Measurements from ENCODE around the gene SREBF2. TPM values are rescaled to one million over a fixed set of nuclear protein-coding genes. Genes with fewer than 3 reads are reported as not detected.

Gene SREBF2
- total and polyA plus RNA-seq, 2 of the 13 experiments (the other 11 are each of a cell fraction or from before 2014, with no cell fraction given): 53.8 to 72.6 TPM

DNA sequence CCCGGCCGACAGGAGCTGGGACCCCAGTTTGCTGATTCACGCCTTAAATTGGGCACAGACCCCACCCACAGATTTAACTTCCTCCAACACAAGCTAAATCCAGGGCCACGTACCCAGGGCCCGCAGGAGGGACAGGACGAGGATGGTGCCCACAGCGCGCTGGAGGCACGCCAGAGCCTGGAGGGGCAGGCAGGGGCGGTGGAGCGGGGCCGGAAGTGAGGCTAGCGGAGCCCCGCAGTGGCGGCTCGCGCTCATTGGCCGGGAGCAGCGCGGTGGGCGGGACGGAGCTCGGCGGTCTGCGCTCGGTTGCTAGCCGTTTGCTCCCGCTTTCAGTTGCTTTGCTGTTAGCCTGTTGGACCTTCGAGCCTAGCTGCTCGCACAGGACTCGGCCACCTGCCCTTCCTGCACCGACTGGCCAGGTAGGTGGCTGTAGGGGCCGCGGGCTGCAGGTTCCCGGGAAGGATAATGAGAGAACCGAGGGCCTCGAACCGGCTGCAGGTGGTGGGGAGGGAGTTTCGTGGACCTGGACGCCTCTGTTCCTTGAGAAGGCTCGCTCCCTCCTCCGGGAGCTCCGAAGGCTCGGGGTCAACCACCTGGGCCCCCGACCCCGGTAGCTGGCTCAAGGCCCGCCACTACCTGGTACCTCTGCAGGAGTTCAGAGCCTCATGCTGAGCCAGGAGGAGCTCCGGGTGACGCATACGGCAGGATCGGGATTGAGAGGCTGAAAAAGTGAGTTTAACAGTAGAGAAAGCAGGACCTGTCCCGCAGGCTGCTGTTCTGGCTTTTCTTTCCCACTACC is 32.4 kb upstream of the SREBF2 start, which contains the start of gene CCDC134 (continued):
- TF ChIP-seq, protein P1, sequence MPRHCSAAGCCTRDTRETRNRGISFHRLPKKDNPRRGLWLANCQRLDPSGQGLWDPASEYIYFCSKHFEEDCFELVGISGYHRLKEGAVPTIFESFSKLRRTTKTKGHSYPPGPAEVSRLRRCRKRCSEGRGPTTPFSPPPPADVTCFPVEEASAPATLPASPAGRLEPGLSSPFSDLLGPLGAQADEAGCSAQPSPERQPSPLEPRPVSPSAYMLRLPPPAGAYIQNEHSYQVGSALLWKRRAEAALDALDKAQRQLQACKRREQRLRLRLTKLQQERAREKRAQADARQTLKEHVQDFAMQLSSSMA (CRISPR knock-in tag; IDR thresholded peaks at IDR 0.05): no peak; the same call in none of the 2 replicates
- no peak; the same call in 1 of the 2 replicates for TF ChIP-seq ZSCAN21 (CRISPR knock-in tag; IDR thresholded peaks at IDR 0.05; ENCODE audit: borderline replicate concordance)
- no peak for TF ChIP-seq NFIC (IDR thresholded peaks at IDR 0.05; ENCODE audit: low read length)
- TF ChIP-seq, protein P2, sequence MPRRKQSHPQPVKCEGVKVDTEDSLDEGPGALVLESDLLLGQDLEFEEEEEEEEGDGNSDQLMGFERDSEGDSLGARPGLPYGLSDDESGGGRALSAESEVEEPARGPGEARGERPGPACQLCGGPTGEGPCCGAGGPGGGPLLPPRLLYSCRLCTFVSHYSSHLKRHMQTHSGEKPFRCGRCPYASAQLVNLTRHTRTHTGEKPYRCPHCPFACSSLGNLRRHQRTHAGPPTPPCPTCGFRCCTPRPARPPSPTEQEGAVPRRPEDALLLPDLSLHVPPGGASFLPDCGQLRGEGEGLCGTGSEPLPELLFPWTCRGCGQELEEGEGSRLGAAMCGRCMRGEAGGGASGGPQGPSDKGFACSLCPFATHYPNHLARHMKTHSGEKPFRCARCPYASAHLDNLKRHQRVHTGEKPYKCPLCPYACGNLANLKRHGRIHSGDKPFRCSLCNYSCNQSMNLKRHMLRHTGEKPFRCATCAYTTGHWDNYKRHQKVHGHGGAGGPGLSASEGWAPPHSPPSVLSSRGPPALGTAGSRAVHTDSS (CRISPR knock-in tag; conservative IDR thresholded peaks at IDR 0.05): 0 out of 2 replicates have a peak, but pooled peaks have one; percentile 81
- no peak for TF ChIP-seq SP1 (IDR thresholded peaks at IDR 0.05)
- TF ChIP-seq SP1 (CRISPR knock-in tag; IDR thresholded peaks at IDR 0.05): peak; percentile 63; the same call in 1 of the 2 replicates
- peak; percentile 91; the same call in 1 of the 2 replicates for TF ChIP-seq ZNF383 (CRISPR knock-in tag; IDR thresholded peaks at IDR 0.05; ENCODE audit: borderline replicate concordance)
- TF ChIP-seq NCOA2 (CRISPR knock-in tag; IDR thresholded peaks at IDR 0.05): no peak; the same call in 1 of the 2 replicates
- TF ChIP-seq, protein P3, sequence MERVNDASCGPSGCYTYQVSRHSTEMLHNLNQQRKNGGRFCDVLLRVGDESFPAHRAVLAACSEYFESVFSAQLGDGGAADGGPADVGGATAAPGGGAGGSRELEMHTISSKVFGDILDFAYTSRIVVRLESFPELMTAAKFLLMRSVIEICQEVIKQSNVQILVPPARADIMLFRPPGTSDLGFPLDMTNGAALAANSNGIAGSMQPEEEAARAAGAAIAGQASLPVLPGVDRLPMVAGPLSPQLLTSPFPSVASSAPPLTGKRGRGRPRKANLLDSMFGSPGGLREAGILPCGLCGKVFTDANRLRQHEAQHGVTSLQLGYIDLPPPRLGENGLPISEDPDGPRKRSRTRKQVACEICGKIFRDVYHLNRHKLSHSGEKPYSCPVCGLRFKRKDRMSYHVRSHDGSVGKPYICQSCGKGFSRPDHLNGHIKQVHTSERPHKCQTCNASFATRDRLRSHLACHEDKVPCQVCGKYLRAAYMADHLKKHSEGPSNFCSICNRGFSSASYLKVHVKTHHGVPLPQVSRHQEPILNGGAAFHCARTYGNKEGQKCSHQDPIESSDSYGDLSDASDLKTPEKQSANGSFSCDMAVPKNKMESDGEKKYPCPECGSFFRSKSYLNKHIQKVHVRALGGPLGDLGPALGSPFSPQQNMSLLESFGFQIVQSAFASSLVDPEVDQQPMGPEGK (CRISPR knock-in tag; IDR thresholded peaks at IDR 0.05): peak; percentile 95
- TF ChIP-seq, protein P4, sequence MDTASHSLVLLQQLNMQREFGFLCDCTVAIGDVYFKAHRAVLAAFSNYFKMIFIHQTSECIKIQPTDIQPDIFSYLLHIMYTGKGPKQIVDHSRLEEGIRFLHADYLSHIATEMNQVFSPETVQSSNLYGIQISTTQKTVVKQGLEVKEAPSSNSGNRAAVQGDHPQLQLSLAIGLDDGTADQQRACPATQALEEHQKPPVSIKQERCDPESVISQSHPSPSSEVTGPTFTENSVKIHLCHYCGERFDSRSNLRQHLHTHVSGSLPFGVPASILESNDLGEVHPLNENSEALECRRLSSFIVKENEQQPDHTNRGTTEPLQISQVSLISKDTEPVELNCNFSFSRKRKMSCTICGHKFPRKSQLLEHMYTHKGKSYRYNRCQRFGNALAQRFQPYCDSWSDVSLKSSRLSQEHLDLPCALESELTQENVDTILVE (CRISPR knock-in tag; IDR thresholded peaks at IDR 0.05): no peak
- TF ChIP-seq ZFP37 (CRISPR knock-in tag; IDR thresholded peaks at IDR 0.05; ENCODE audit: borderline replicate concordance): no peak
- TF ChIP-seq, protein P5, sequence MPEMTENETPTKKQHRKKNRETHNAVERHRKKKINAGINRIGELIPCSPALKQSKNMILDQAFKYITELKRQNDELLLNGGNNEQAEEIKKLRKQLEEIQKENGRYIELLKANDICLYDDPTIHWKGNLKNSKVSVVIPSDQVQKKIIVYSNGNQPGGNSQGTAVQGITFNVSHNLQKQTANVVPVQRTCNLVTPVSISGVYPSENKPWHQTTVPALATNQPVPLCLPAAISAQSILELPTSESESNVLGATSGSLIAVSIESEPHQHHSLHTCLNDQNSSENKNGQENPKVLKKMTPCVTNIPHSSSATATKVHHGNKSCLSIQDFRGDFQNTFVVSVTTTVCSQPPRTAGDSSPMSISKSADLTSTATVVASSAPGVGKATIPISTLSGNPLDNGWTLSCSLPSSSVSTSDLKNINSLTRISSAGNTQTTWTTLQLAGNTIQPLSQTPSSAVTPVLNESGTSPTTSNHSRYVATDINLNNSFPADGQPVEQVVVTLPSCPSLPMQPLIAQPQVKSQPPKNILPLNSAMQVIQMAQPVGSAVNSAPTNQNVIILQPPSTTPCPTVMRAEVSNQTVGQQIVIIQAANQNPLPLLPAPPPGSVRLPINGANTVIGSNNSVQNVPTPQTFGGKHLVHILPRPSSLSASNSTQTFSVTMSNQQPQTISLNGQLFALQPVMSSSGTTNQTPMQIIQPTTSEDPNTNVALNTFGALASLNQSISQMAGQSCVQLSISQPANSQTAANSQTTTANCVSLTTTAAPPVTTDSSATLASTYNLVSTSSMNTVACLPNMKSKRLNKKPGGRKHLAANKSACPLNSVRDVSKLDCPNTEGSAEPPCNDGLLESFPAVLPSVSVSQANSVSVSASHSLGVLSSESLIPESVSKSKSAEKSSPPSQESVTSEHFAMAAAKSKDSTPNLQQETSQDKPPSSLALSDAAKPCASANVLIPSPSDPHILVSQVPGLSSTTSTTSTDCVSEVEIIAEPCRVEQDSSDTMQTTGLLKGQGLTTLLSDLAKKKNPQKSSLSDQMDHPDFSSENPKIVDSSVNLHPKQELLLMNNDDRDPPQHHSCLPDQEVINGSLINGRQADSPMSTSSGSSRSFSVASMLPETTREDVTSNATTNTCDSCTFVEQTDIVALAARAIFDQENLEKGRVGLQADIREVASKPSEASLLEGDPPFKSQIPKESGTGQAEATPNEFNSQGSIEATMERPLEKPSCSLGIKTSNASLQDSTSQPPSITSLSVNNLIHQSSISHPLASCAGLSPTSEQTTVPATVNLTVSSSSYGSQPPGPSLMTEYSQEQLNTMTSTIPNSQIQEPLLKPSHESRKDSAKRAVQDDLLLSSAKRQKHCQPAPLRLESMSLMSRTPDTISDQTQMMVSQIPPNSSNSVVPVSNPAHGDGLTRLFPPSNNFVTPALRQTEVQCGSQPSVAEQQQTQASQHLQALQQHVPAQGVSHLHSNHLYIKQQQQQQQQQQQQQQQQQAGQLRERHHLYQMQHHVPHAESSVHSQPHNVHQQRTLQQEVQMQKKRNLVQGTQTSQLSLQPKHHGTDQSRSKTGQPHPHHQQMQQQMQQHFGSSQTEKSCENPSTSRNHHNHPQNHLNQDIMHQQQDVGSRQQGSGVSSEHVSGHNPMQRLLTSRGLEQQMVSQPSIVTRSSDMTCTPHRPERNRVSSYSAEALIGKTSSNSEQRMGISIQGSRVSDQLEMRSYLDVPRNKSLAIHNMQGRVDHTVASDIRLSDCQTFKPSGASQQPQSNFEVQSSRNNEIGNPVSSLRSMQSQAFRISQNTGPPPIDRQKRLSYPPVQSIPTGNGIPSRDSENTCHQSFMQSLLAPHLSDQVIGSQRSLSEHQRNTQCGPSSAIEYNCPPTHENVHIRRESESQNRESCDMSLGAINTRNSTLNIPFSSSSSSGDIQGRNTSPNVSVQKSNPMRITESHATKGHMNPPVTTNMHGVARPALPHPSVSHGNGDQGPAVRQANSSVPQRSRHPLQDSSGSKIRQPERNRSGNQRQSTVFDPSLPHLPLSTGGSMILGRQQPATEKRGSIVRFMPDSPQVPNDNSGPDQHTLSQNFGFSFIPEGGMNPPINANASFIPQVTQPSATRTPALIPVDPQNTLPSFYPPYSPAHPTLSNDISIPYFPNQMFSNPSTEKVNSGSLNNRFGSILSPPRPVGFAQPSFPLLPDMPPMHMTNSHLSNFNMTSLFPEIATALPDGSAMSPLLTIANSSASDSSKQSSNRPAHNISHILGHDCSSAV (CRISPR knock-in tag; IDR thresholded peaks at IDR 0.05; ENCODE audit: borderline replicate concordance): peak; percentile 91; the same call in 1 of the 2 replicates
- no peak for TF ChIP-seq ATF7 (IDR thresholded peaks at IDR 0.05)
- peak; percentile 69; the same call in 1 of the 2 replicates for TF ChIP-seq ATF7 (CRISPR knock-in tag; IDR thresholded peaks at IDR 0.05)
- peak; percentile 94; the same call in 1 of the 2 replicates for TF ChIP-seq ZBTB3 (CRISPR knock-in tag; IDR thresholded peaks at IDR 0.05; ENCODE audit: borderline replicate concordance, low read depth)

Measured in HepG2 (cell line).